ENCODE data around the gene NKAIN2.

- no peak for TF ChIP-seq CTCF (IDR thresholded peaks at IDR 0.05)
- no peak for TF ChIP-seq ZFX (IDR thresholded peaks at IDR 0.05; ENCODE audit: borderline replicate concordance)
Observed at GRCh38 chr6:123997223-123997622, 193.6 kb downstream of the NKAIN2 start.

Data from 22Rv1 (cell line).